ENCODE data around the gene FMN1.

FMN1 gene

GRCh38 chr15:33008284-33008995 lies 186.1 kb downstream of the FMN1 start:
- DNase-seq (ENCODE audit: extremely low read depth, low read depth), result no peak

GRCh38 chr15:33007303-33007855 lies 187.1 kb downstream of the FMN1 start:
- DNase-seq (ENCODE audit: extremely low read depth, low read depth), result no peak
- TF ChIP-seq CTCF (IDR thresholded peaks at IDR 0.05; ENCODE audit: low read depth, low read length, missing control alignments), result peak; percentile 14
- no peak overlapping the region for H3K4me3 ChIP-seq (replicated peaks; ENCODE audit: low read depth, low read length)

More at GRCh38 chr15:33008284-33008995, 186.1 kb downstream of the FMN1 start:
- no peak overlapping the region for H3K4me3 ChIP-seq (replicated peaks; ENCODE audit: low read depth, low read length)
- no peak for TF ChIP-seq CTCF (IDR thresholded peaks at IDR 0.05; ENCODE audit: low read depth, low read length, missing control alignments)

- no peak for TF ChIP-seq CTCF (IDR thresholded peaks at IDR 0.05; ENCODE audit: low read depth, low read length, missing control alignments)
Observed at GRCh38 chr15:33005582-33005981, 188.9 kb downstream of the FMN1 start.

GRCh38 chr15:33001926-33002325 lies 192.6 kb downstream of the FMN1 start:
- DNase-seq (ENCODE audit: extremely low read depth, low read depth), result no peak
- no peak overlapping the region for H3K4me3 ChIP-seq (replicated peaks; ENCODE audit: low read depth, low read length)
- TF ChIP-seq CTCF (IDR thresholded peaks at IDR 0.05; ENCODE audit: low read depth, low read length, missing control alignments), result no peak

More at GRCh38 chr15:33005582-33005981, 188.9 kb downstream of the FMN1 start:
- DNase-seq (ENCODE audit: extremely low read depth, low read depth), result no peak
- H3K4me3 ChIP-seq (replicated peaks; ENCODE audit: low read depth, low read length), result no peak overlapping the region

GRCh38 chr15:32998979-32999672 lies 195.4 kb downstream of the FMN1 start:
- H3K4me3 ChIP-seq (replicated peaks; ENCODE audit: low read depth, low read length), result no peak overlapping the region
- no peak for DNase-seq (ENCODE audit: extremely low read depth, low read depth)
- no peak for TF ChIP-seq CTCF (IDR thresholded peaks at IDR 0.05; ENCODE audit: low read depth, low read length, missing control alignments)

- no peak overlapping the region for H3K4me3 ChIP-seq (replicated peaks; ENCODE audit: low read depth, low read length)
- no peak for DNase-seq (ENCODE audit: extremely low read depth, low read depth)
- TF ChIP-seq CTCF (IDR thresholded peaks at IDR 0.05; ENCODE audit: low read depth, low read length, missing control alignments), result no peak
Observed at GRCh38 chr15:32998182-32998581, 196.3 kb downstream of the FMN1 start.
